BE2C (cell line): ENCODE data around the gene CDC14B.

Experiments
- DNase-seq: peaks from one replicate; pipeline ENCODE4 v3.0.0-alpha.2; 2020
- H3K27me3 ChIP-seq: fragments of 250-450 bp; sonication (Bioruptor Pico); 2 replicates; pipeline ENCODE4 v1.5.1; 2020; ENCODE audit warnings: mild to moderate bottlenecking
- H3K36me3 ChIP-seq: fragments of 250-450 bp; sonication (Bioruptor Pico); 2 replicates; pipeline ENCODE4 v1.5.1; 2020; ENCODE audit warnings: mild to moderate bottlenecking
- H3K4me1 ChIP-seq: fragments of 250-450 bp; sonication (Bioruptor Pico); 2 replicates; pipeline ENCODE4 v1.5.1; 2020
- H3K4me3 ChIP-seq: 2 replicates; pipeline ENCODE4 v1.5.1; 2011; ENCODE audit warnings: low read depth, low read length
- H3K9me3 ChIP-seq: fragments of 250-450 bp; sonication (Bioruptor Pico); 2 replicates; pipeline ENCODE4 v1.5.1; 2020
- CTCF ChIP-seq: IDR thresholded peaks from 2 replicates; pipeline ENCODE4 v1.5.1; 2012; ENCODE audit warnings: mild to moderate bottlenecking, low read depth, low read length

CDC14B gene

GRCh38 chr9:96502539-96503373, 116.9 kb downstream of the CDC14B start:
- Histone ChIP-seq H3K36me3 (no peaks in the 10 kb centered on the region), H3K4me1 (no peaks in the 10 kb centered on the region), H3K9me3 (no peaks in the 10 kb centered on the region), H3K4me3 (no peak overlapping the region), H3K27me3 (no peaks in the 10 kb centered on the region)
- no peak for DNase-seq
- no peak for TF ChIP-seq CTCF

GRCh38 chr9:96501633-96502538, 117.8 kb downstream of the CDC14B start:
- Histone ChIP-seq H3K9me3 (no peaks in the 10 kb centered on the region), H3K27me3 (no peaks in the 10 kb centered on the region), H3K4me1 (no peaks in the 10 kb centered on the region), H3K36me3 (no peaks in the 10 kb centered on the region), H3K4me3 (no peak overlapping the region)
- no peak for TF ChIP-seq CTCF
- DNase-seq, result no peak

GRCh38 chr9:96500696-96501632, 118.7 kb downstream of the CDC14B start:
- Histone ChIP-seq H3K9me3 (no peaks in the 10 kb centered on the region), H3K27me3 (no peaks in the 10 kb centered on the region), H3K4me3 (no peak overlapping the region), H3K36me3 (no peaks in the 10 kb centered on the region), H3K4me1 (no peaks in the 10 kb centered on the region)
- TF ChIP-seq CTCF, result no peak
- no peak for DNase-seq

- Histone ChIP-seq H3K4me1 (no peaks in the 10 kb centered on the region), H3K27me3 (no peaks in the 10 kb centered on the region), H3K36me3 (no peaks in the 10 kb centered on the region), H3K4me3 (no peak overlapping the region), H3K9me3 (no peaks in the 10 kb centered on the region)
- DNase-seq, result no peak
- TF ChIP-seq CTCF, result no peak
Observed at GRCh38 chr9:96499257-96499656, 120.4 kb downstream of the CDC14B start.

- H3K36me3 ChIP-seq, result no peaks in the 10 kb centered on the region
- TF ChIP-seq CTCF, result no peak
- H3K4me1 ChIP-seq, result no peaks in the 10 kb centered on the region
- DNase-seq, result no peak
- no peaks in the 10 kb centered on the region for H3K27me3 ChIP-seq
- no peaks in the 10 kb centered on the region for H3K9me3 ChIP-seq
- no peak overlapping the region for H3K4me3 ChIP-seq
Observed at GRCh38 chr9:96498796-96499195, 120.8 kb downstream of the CDC14B start.
